K562 (cell line): ENCODE data around the gene TRIP12. TPM values are rescaled to one million over a fixed set of nuclear protein-coding genes. Genes with fewer than 3 reads are reported as not detected.
"Not testable (repeated sequence)": the region's sequence is repeated elsewhere in the genome, so short reads cannot be mapped to it uniquely, and the experiment has no call there.

ENCODE experiments used
- ATAC-seq: fragments of 200-7000 bp; cut with Tn5 transposase; 3 replicates; pipeline ENCODE4 v1.9.1; 2020; ENCODE audit warnings: moderate library complexity
- BruUV-seq: library from RNA; stranded (reverse); fragments of 400-500 nt; replicated peaks from 2 replicates; lab custom pipeline; 2021; lab: Mats Ljungman, UMichigan
- CTCF ChIA-PET: fragments of 300-600 bp; formaldehyde crosslinking; extraction: SDS; loops from one replicate; lab custom pipeline; 2021; ENCODE audit warnings: low intra/inter-chr PET ratio; lab: Yijun Ruan, JAX
- POLR2A ChIA-PET: fragments of 300-600, 350-650 bp; sonication (Branson Sonifier 250); formaldehyde crosslinking; extraction: SDS; loops from one replicate; lab custom pipeline; 2021; ENCODE audit warnings: antibody characterized with exemption, inconsistent platforms; lab: Yijun Ruan, JAX
- DNase-seq, 4 experiments: peaks; one replicate each; pipeline versions ENCODE4 v3.0.0 to v3.0.0-alpha.2; 2011 to 2018; ENCODE audit warnings: low spot score in 3 of 4, mixed read lengths in 3 of 4; ENCODE audit errors: extremely low read depth in 1 of 4
- FAIRE-seq: peaks from 2 replicates; lab custom pipeline; 2011; peaks lifted over from hg19 to GRCh38; lab: Jason Lieb, UNC
- H2AFZ ChIP-seq: 2 replicates; pipeline ENCODE4 v1.6.0; 2011; ENCODE audit warnings: low read depth, low read length, control low read depth, inconsistent platforms
- H3K27ac ChIP-seq: fragments of 200-600 bp; 3 replicates; pipeline ENCODE4 v1.8.0; 2011; ENCODE audit warnings: low read depth, mild to moderate bottlenecking, control low read depth, inconsistent platforms, low read length, moderate library complexity, mixed read lengths; ENCODE audit errors: extremely low read depth
- H3K27me3 ChIP-seq, 2 experiments: fragments of 300-600 bp in 1 of 2; 2 replicates in 1 of 2; 3 replicates in 1 of 2; pipeline versions ENCODE4 v1.6.0 to v1.8.0; 2011; ENCODE audit warnings: inconsistent platforms in 2 of 2, low read length in 2 of 2, mild to moderate bottlenecking in 1 of 2, mixed read lengths in 1 of 2, moderate library complexity in 1 of 2; ENCODE audit not compliant: control insufficient read depth in 2 of 2, insufficient read depth in 2 of 2
- H3K36me3 ChIP-seq: fragments of 300-600 bp; 3 replicates; pipeline ENCODE4 v1.8.0; 2011; ENCODE audit warnings: mild to moderate bottlenecking, low read length, inconsistent platforms; ENCODE audit not compliant: control insufficient read depth, insufficient read depth
- H3K4me1 ChIP-seq, 2 experiments: fragments of 200-600 bp in 1 of 2; replicated peaks in 1 of 2; 2 replicates in 1 of 2; 3 replicates in 1 of 2; pipeline versions ENCODE4 v1.5.1 to v1.8.0; 2011; ENCODE audit warnings: inconsistent platforms in 2 of 2, low read length in 2 of 2, mild to moderate bottlenecking in 1 of 2, mixed read lengths in 1 of 2, moderate library complexity in 1 of 2; ENCODE audit not compliant: control insufficient read depth in 2 of 2, insufficient read depth in 2 of 2
- H3K4me2 ChIP-seq: 2 replicates; pipeline ENCODE4 v1.6.1; 2011; ENCODE audit warnings: low read length, control low read depth, inconsistent platforms, mixed read lengths; ENCODE audit not compliant: insufficient read depth
- H3K4me3 ChIP-seq: fragments of 200-600 bp; sonication (generic), shearing (Covaris generic); 2 replicates; pipeline ENCODE4 v1.5.1; 2016; ENCODE audit warnings: control low read depth, inconsistent platforms
- H3K79me2 ChIP-seq: fragments of 200-600 bp; 3 replicates; pipeline ENCODE4 v1.8.0; 2011; ENCODE audit warnings: low read length, inconsistent platforms; ENCODE audit not compliant: control insufficient read depth, insufficient read depth
- H3K9ac ChIP-seq, 2 experiments: 2 replicates each; pipeline versions ENCODE4 v1.6.0 to v1.6.1; 2011; ENCODE audit warnings: low read depth in 2 of 2, low read length in 2 of 2, control low read depth in 1 of 2, inconsistent platforms in 1 of 2, mild to moderate bottlenecking in 1 of 2, mixed read lengths in 1 of 2; ENCODE audit not compliant: insufficient read depth in 1 of 2
- H3K9me1 ChIP-seq: one replicate; pipeline ENCODE4 v1.6.0; 2011; ENCODE audit warnings: inconsistent platforms, mild to moderate bottlenecking, low read length, moderate library complexity; ENCODE audit not compliant: control insufficient read depth, insufficient read depth
- H3K9me3 ChIP-seq: replicated peaks from 2 replicates; pipeline ENCODE4 v1.5.1; 2011; ENCODE audit warnings: low read depth, low read length, inconsistent platforms; ENCODE audit not compliant: control insufficient read depth, insufficient read depth
- H4K20me1 ChIP-seq: replicated peaks from 2 replicates; pipeline ENCODE4 v1.6.1; 2011; ENCODE audit warnings: low read length, inconsistent platforms, mixed read lengths; ENCODE audit not compliant: control insufficient read depth, insufficient read depth
- WGBS: fragments of 100-300 bp; shearing (Covaris generic); methylation state at CpG from one replicate; pipeline ENCODE4 v1.1.6; 2016; ENCODE audit warnings: low coverage, mixed read lengths; ENCODE audit not compliant: insufficient coverage; ENCODE audit errors: missing lambda C conversion rate; 5-methylcytosine and 5-hydroxymethylcytosine counted together
- in situ Hi-C: fragments of 300-500 bp; cut with MboI; formaldehyde crosslinking; loops from 4 replicates; pipeline ENCODE4 v1.15.0; 2018; ENCODE audit warnings: inconsistent platforms, mixed read lengths
- intact Hi-C: fragments of 100-400 bp; cut with micrococcal nuclease; formaldehyde crosslinking; loops from 2 replicates; pipeline ENCODE4 v1.14.2; 2022
- polyA plus RNA-seq, 8 experiments: library from polyadenylated mRNA; depleted of rRNA in 4 of 8; stranded (reverse) in 5 of 8; unstranded in 3 of 8; fragments of >200 nt; fragmentation: Nextera tagmentation in 2 of 8; fragmentation: Illumina TruSeq in 1 of 8; extraction: Ambion mirVana in 2 of 8; extraction: Trizol in 1 of 8; gene quantifications; 2 replicates each; pipeline versions ENCODE4 v1.2.1 to v1.2.3, GENCODE V29; 2011 to 2014; ENCODE audit warnings: inconsistent platforms in 1 of 8, missing spikeins in 1 of 8
- total RNA-seq, 7 experiments: library from RNA; depleted of rRNA in 6 of 7; stranded (reverse); fragments of >200 nt in 6 of 7; fragmentation: Illumina TruSeq in 2 of 7; extraction: Trizol in 2 of 7; gene quantifications; 2 replicates each; pipeline versions ENCODE4 v1.2.1 to v1.2.3, GENCODE V29; 2011 to 2021; ENCODE audit warnings: low replicate concordance in 1 of 7
- TF ChIP-seq, protein P1 (sequence below), 2 experiments: fragments of 450-650 bp; formaldehyde crosslinking in 1 of 2; IDR thresholded peaks; 2 replicates each; pipeline versions ENCODE4 v1.4.0 to v1.6.1; 2014 to 2020; ENCODE audit warnings: mild to moderate bottlenecking in 2 of 2, borderline replicate concordance in 1 of 2, low read depth in 1 of 2

The TRIP12 gene
- total and polyA plus RNA-seq, 9 of the 15 experiments (the other 6 are each of a cell fraction or from before 2014, with no cell fraction given) = 15.2 to 131 (median 80.1) TPM

DNA sequence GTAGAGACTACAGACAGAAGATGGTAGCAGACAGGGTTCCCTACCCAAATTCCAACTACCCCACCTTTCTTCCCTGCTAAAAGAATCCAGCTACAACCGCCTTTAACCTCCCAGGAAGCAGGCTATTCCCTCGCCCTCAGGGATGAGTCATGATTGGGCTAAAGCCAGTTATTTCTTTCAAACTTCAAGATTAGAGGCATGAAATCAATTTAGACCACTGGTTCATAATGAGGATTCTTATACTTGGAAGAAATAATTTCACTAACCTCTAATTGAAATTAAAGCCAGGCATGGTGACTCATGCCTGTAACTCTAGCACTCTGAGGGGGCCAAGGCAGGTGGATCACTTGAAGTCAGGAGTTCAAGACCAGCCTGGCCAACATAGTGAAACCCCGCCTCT is 20.0 kb downstream of the TRIP12 start (continued):
- TF ChIP-seq, protein P1, sequence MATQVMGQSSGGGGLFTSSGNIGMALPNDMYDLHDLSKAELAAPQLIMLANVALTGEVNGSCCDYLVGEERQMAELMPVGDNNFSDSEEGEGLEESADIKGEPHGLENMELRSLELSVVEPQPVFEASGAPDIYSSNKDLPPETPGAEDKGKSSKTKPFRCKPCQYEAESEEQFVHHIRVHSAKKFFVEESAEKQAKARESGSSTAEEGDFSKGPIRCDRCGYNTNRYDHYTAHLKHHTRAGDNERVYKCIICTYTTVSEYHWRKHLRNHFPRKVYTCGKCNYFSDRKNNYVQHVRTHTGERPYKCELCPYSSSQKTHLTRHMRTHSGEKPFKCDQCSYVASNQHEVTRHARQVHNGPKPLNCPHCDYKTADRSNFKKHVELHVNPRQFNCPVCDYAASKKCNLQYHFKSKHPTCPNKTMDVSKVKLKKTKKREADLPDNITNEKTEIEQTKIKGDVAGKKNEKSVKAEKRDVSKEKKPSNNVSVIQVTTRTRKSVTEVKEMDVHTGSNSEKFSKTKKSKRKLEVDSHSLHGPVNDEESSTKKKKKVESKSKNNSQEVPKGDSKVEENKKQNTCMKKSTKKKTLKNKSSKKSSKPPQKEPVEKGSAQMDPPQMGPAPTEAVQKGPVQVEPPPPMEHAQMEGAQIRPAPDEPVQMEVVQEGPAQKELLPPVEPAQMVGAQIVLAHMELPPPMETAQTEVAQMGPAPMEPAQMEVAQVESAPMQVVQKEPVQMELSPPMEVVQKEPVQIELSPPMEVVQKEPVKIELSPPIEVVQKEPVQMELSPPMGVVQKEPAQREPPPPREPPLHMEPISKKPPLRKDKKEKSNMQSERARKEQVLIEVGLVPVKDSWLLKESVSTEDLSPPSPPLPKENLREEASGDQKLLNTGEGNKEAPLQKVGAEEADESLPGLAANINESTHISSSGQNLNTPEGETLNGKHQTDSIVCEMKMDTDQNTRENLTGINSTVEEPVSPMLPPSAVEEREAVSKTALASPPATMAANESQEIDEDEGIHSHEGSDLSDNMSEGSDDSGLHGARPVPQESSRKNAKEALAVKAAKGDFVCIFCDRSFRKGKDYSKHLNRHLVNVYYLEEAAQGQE (IDR thresholded peaks at IDR 0.05; ENCODE audit: borderline replicate concordance) = peak; percentile 66
- TF ChIP-seq, protein P1 (CRISPR knock-in tag; IDR thresholded peaks at IDR 0.05; ENCODE audit: low read depth) = no peak

DNA sequence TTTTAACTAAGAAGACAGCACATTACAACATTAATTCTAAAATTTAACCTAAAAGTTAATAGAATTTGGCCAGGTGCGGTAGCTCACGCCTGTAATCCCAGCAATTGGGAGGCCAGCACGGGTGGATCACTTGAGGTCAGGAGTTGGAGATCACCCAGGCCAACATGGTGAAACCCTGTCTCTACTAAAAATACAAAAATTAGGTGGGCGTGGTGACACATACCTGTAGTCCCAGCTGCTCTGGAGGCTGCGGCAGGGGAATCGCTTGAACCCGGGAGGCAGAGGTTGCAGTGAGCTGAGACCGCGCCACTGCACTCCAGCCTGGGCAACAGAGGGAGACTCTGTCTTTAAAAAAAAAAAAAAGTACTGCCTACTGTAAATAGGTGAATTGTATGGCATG is 21.3 kb downstream of the TRIP12 start:
- H3K9me1 ChIP-seq, POLR2A ChIA-PET, FAIRE-seq, in situ Hi-C loops, H3K4me1 ChIP-seq, H3K27me3 ChIP-seq, H3K9ac ChIP-seq, DNase-seq, ATAC-seq, CTCF ChIA-PET, H3K4me3 ChIP-seq, H3K4me2 ChIP-seq, BruUV-seq, H2AFZ ChIP-seq, H4K20me1 ChIP-seq, H3K27ac ChIP-seq, H3K9me3 ChIP-seq, intact Hi-C loops: not testable (repeated sequence)
- 91% methylated on average over 7 of the region's 9 CpGs for WGBS
- Histone ChIP-seq H3K36me3 (peaks cover 19% of the 10 kb centered on the region; the same call in 1 of the 3 replicates), H3K79me2 (peaks cover 83% of the 10 kb centered on the region)
